GM21423 (cell line): ENCODE measurements around the gene DHFR2.
A peak's percentile ranks its signal among the peaks of the same experiment; 100 is the strongest.
"Not testable (repeated sequence)": the region's sequence is repeated elsewhere in the genome, so short reads cannot be mapped to it uniquely, and the experiment has no call there.

ENCODE experiments used
- ATAC-seq: cut with Tn5 transposase; IDR thresholded peaks from one replicate; pipeline ENCODE4 v1.9.1; 2021; ENCODE audit warnings: mild to moderate bottlenecking, moderate library complexity; ENCODE audit not compliant: unreplicated experiment

The DHFR2 gene

DNA sequence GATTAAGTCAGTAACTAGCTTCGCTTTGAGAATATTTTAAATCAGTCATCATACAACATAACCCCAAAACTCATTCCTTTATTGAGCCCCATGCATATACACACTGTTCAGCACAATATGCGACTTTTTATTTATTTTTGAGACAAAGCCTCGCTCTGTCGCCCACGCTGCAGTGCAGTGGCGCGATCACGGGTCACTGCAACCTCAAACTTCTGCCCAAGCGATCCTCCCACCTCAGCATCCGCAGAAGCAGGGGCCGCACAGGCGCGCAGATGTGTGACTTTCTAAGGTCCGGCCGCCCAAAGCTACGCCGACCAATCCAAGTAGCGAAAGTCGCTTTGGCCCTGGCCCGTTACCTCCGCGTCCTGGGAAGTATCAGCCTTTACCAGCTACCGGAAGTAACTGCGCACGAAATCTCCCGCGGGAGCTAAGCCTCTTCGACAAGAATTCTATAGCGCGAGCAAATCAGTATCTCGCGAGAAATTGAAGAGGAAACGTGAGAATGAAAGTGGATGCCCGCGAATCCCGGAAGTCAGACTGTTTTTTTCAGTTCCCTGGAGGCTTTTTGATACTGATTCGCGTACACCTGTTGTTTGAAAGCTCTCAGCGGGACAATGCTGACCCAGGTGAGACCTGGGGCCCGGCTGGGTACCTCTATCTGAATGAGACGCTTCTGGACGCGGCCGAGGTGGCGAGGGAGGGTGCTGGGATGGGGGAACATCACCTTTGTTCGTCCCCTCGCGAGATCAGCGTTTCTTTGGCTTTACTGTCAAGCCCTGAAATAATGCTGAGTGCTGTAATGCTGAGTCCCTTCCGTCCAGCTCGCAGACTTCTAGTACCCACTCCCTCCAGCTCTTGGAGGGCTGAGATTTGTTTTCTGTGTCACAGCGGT lies at the start of gene DHFR2, which contains the start of gene NSUN3:
Gene DHFR2, minus strand, starts transcription at position 404 of the 892 bp plus-strand sequence. CDS start 1,405 bp downstream, outside the sequence.
Gene NSUN3, plus strand, starts transcription at position 549 of the 892 bp plus-strand sequence. Its CDS starts 66 bp downstream, at position 615.
- ATAC-seq, result peak; percentile 94

DNA sequence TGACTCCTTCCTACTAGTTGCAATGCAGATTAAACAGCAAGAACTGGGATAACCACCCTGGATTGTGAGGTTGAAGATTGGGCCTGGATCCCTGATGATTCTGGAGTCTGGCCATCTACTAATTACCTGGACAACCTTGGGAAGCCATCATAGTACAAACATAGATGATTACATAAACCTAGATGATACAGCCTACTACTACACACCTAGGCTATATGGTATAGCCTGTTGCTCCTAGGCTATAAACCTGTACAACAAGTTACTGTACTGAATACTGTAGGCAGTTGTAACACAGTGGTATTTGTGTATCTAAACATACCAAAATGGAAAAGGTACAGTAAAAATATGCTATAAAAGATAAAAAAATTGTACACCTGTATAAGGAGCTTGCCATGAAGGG lies 48.1 kb upstream of the DHFR2 start:
- ATAC-seq, result no peak

DNA sequence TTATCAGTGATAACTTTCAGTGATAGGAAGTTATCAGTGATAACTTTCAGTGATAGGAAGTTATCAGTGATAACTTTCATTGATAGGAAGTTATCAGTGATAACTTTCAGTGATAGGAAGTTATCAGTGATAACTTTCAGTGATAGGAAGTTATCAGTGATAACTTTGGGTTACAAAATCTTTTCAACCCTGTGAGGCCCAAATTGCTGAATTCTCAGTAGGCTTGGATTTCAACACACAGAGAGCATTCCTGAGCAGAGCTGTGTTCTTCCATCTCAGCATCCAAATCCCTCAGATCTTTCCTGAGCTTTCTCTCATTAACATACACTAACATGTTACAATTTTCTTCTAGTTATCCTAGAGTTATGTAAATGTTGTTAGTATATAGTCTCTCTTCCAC lies 47.5 kb upstream of the DHFR2 start:
- ATAC-seq, result not testable (repeated sequence)

DNA sequence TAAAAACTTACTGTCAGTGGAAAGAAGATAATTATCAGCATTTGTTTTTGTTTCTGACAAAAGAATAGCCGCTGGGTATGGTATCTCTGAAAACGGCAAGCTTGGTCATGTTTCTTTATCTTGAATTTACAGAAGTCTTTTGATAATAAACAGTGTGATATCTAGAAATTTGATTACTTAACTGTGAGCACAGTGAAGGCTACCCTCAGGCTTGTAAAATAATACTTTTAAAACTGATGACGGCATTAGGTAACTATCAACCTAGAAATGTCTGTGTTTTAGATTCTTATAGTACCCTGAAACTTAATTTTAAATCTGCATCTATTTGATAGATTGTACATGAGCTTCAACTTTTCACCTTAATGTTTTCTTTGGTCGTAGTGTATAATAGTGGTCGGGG lies 43.6 kb upstream of the DHFR2 start:
- no peak for ATAC-seq

DNA sequence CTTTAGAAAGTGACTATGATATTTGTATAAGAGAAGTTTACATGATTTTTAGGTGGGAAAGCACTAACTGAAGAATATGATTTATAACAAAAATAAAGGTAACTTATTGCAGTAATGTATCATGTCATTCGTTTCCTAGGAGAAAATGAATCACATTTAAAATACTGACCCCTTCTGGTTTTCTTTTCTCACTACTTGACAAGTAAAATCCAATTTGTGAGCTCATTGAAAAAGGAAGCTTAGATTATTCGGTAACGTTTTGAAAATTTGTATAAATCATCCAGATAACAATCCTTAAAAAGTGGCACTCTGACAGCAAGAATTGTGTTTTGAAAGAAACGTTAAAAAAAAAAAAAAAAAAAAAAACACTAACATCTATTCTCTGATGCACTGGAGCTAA lies 39.1 kb upstream of the DHFR2 start:
- ATAC-seq, result no peak

DNA sequence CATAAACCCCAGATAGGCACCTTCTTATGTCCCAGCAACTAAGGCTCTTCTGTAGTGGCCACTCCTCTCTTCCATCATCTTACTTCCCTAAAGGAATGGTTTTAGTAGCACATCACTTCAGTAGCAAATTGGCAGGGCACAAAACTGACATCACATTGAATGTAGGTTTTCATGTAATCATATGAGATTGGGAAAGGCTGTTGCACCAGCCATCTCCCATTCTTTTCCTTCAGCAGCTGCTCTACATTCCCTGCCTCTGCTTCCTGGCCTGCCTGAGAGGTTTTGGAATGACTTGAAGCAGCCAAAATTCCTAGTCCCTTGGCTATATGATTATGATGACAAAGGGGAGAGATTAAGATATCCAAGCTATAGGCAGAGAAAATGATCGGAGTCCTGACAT lies 36.6 kb upstream of the DHFR2 start:
- no peak for ATAC-seq

DNA sequence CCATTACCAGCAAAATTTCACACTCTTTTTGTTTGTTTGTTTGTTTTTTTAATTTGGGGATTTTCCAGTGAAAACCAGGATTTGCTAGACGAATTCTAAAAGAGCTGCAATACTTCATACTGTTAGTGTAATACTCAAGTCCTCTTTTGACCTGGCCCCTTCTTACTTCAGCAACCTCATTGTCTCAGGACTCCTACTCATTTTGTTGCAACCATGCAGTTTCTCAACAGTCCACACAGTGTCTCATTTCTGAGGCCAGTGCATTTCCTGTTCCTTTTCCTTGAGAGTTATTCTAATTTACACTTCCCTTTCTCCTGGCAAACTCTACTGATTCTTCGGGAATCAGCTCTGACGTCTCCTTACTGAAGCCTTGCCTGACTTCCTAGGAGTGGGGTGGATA lies 35.7 kb upstream of the DHFR2 start:
- ATAC-seq, result no peak

DNA sequence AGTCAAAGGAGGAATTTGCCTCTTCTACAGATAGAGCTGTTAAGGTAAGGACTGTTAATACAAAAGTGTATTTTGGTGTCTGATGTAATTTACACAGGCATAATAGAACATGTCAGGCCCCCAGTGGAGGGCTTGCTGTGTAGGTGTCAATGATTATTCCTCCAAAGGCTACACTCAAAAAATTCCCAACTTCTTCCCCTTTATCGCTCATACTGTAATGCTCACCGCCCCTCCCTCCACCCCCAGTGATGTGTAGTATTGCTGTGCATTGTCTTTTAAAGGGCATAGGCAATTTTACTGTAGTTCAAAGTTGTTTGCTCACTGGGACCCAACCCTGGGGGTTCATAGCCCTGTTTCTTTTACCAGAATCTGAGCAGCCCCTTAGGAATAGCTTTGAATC lies 32.4 kb upstream of the DHFR2 start:
- ATAC-seq, result no peak

DNA sequence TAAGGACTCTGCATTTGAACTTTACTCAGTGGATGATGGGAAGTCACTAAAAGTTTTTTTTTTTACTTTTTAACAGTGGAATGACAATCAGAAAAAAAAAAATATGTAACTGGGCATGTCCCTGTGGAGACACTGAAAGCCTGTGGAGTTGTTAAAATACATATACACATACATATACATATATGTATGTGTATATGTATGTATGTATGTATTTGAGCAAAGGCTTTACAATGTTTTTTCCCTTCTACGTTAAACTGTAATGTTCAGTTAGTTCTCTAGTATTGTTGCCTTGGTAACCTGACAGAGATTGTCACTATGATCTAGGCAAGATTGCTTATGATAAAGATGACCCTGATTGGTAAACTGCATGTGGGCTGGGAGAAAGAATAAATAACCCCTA lies 30.4 kb upstream of the DHFR2 start:
- ATAC-seq, result no peak

DNA sequence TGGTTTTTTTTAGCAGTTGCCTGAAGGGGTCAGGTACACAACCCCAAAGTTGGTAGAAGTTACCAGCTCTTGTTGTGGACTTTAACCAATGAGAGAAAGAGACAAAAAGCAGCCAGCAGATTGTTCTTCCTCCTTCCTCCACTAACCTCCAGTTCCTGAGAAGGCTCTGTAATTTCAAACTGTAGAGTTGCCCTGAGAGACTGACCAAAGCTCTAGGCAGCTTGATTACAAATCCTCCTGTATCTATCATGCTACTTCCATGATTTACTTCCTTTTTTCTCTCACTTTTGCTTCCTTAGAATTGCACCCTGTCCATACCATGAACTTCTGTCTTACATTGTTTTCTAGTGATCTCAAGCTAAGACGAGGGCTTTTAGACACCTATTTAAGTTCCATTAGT lies 29.4 kb upstream of the DHFR2 start:
- no peak for ATAC-seq

DNA sequence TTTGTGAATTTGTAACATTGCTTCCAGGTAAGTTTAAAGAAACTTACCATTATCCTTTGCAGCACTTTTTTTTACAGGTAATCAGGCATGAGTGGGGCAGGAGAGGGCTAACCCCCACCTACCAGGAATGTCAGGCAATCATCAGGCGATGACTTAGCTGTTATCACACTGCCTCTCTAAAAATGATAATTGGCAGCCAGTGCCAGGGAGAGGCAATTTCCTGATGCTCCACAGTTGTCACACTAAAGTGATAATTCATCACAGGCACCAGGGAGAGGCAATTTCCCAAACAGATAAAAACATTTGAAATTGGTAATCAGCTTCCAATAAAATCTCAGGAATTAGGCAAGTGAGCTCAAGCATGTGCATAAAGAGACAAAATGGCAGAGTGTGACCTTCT lies 26.4 kb upstream of the DHFR2 start:
- no peak for ATAC-seq

DNA sequence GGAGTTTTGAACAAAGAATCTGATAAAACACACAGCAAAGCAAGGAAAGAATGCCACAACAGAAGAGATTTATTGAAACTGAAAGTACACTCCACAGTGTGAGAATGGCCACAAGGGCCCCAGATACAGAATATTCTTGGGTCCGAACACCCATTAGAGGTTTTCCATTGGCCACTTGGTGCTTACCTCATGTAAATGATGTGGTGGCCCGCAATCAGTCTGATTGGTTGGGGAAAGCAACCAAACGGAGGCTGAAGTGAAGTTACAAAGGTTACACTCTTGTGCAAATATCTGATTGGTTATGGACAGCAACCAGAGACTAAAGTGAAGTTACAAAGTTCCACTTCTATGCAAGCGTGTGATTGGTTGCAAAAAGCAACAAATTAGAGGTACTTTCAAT lies 20.5 kb upstream of the DHFR2 start:
- ATAC-seq, result peak; percentile 76

DNA sequence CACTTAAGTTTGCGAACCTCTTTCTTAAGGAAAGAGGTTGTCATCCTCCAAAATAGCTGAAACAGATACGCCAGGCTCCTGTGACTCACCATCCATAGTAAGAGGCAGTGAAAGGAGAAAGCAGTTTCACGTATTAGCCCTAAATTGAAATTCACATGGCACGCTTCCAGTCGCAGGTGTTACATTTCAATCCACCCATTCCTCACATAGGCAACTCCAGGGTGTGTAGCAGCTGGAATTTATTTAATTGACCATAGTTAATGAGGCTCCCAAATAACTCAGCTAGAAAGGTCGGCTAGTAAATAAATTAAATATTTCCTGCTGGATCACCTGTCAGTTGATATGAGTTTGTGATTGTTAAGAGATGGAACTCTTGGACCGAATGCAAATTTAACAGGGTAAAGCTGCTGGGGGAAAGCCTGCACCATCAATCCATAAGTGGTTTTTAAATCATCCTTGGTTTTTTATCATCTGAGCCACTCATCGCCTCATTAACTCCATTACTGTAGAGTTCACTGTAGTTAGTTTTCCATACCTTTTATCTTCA lies 19.7 kb upstream of the DHFR2 start:
- no peak for ATAC-seq

DNA sequence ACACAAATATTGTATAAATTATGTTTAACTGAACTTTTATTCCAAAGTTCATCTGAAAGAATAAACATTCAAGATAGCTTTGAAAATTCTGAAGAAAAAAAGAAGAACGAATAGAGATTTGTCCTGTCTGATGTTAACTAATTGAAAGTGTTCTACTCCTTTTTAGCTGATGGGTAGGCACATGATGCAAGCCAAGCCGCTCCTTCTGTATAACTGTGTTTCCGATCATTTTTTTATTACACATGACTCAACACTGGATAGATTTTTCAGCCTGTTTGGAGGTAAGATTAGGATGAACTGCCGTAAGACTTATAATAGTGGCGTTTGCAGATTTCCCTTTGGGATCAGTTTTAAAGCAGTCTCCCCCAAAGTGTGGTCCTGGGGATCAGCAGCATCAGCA lies 19.2 kb upstream of the DHFR2 start:
- no peak for ATAC-seq

DNA sequence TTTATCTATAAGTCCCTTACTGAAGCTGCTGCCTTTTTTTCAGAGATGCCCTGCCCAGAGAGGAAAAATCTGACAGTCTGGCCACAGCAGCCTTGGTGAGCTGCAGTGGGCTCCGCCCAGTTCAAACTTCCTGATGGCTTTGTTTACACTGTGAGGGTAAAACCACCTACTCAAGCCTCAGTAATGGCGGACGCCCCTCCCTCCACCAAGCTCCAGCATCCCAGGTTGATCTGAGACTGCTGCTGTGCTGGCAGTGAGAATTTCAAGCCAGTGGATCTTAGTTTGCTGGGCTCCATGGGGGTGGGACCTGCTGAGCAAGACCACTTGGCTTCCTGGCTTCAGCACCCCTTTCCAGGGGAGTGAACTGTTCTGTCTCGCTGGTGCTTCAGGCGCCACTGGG lies 17.8 kb upstream of the DHFR2 start:
- ATAC-seq, result not testable (repeated sequence)

DNA sequence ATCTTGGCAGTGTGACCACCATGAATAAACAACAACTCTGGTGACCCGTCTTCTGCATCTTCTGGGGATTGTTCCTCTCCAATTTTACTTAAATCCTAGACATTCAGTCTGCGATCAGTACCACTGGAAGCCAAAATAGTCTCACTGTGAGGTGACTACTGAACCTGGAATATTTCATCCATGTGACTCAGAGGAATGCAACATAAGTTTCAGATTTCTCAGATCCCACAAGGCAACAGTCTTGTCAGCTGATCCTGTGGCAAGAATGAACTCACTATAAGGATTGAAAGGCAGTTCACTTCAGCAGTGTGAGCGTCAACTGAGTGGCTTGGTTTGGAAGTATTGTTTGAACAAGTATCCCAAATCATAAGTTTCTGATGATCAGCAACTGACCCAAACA lies 13.3 kb upstream of the DHFR2 start:
- ATAC-seq, result no peak

DNA sequence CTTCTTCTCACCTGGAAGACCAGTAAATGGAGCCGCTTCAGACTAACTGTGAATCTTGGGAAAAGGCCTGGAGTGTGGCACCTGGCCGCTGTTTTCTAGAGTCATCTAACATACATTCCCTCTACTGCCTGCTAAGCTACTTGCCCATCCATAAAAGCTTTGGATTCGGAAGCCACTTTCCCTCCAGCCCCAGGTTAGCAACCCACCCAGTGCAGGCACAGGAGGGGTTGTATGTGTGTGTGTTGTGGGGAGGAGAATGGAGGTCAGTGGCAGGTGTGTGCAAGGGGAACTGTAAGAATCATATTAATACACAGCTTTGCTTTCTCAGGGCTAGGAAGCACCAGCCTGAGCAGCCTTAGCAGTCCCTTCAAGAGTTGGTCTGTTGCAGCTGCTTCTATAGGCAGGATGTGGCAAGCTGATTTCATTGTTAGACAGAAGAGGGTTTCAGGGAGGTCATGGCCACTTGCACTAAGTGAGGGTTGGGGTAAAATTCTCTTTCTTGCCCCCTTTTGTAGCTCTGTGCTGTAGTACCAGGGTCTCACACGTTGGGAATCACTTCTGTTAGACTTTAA lies 9.1 kb upstream of the DHFR2 start:
- ATAC-seq, result peak; percentile 88

DNA sequence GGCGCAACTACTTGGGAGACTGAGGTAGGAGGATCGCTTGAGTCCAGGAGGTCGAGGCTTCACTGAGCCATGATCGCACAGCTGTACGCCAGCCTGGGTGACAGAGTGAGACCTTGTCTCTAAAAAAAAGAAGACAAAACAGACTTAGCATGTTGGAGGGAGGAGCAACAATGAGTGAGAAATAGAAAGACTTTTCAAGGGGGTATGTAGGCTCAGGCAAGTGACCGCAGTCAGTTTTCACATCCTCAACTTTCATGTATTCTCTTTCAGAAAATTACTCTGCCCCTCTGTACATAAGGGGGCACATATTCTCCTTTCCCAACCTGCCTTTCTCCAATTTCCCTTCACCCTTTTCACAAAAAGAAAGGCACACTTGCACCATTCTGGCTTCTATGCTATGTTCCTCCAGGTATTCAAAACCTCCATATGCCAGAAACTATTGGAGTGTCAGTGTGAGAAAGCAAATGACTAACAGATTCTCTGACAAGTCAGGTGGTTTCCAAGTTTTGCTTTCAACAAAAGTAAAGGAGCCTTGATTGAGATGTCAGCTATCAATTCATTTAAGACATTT lies 7.7 kb upstream of the DHFR2 start:
- peak; percentile 52 for ATAC-seq

DNA sequence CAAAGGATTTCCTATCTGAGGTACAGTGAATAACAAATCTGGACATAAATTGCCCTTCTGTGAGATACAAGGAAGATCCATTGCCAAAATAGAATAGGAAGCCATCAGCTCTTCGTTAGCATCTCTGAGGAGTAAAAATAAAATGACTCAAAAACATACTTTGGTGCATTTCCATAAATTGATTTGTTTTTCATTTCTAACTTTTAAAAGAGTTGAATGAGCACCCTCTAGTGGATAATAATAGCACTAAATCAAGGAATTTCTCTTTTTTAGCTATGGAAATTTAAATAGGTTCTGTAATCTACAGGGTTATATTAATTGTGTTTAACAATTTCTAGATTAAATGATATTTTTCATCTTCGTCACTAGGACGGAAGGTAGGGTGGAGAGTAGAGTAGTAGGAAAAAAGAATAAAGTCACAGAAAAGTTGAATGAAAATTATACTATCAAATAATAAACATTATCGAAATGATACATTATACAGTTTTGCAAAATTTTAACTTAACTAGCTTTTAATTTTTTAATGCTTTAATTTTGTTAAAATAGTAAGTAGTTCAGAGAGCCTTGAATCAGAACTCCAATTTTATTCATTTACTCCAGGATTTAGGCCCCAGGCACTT lies 6.6 kb upstream of the DHFR2 start:
- ATAC-seq, result no peak

DNA sequence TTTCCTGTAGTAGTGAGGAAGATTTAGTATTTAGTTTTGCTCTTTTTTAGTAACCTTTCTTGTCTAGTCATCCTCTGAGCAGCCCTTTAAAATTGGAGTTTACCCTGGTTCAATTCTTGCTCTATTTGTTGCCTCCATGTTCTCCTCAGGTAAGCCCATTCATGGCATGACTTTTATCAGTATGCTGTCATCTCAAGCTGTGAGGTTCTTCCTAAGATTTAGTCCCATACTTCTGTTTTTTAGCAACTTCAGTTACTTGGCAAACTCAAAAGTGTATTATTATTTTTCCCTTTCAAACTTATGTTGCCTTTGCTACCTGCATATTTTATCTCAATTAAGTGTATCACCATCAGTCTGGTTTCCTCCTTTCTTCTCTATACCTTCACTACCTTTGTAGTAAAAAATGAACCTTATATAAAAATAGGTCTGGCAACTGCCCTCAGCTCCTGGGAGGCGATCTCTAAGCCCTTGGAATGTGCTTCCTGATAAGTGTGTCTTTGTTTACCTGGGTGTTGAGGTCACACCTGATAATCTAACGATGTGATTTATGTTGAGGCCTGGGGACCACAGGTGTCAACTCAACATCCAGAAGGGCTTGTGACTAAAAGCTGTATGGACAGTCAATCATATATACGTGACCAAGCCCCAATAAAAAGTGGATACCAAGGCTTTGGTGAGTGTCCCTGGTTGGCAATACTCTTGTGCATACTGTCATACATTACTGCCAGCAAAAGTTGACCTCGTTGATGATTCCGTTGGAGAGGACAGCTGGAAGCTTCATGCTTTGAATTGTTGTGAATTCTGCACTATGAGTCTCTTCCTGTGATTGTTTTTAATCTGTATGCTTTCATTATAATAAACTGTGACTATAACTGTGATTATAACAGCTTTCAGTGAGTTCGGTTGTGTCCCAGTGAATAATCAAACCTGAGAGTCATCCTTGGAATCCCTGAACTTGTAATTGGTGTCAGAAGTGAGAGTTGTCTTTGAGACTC lies 4.1 kb upstream of the DHFR2 start:
- ATAC-seq, result no peak
